Fibroblast of skin of left biceps (primary cell): ENCODE data around the gene HHLA2.
"Not testable (repeated sequence)": the region's sequence is repeated elsewhere in the genome, so short reads cannot be mapped to it uniquely, and the experiment has no call there.

Experiments
- DNase-seq, 2 experiments: peaks; one replicate each; pipeline ENCODE4 v3.0.0-alpha.2; 2013; ENCODE audit warnings: low read depth in 2 of 2

The HHLA2 gene

GRCh38 chr3:108296239-108296638, at the start of gene HHLA2:
TSS of gene HHLA2 (plus strand) at chr3:108296548. CDS start at chr3:108351814, 55,266 bp downstream.
- no peak for DNase-seq

DNA sequence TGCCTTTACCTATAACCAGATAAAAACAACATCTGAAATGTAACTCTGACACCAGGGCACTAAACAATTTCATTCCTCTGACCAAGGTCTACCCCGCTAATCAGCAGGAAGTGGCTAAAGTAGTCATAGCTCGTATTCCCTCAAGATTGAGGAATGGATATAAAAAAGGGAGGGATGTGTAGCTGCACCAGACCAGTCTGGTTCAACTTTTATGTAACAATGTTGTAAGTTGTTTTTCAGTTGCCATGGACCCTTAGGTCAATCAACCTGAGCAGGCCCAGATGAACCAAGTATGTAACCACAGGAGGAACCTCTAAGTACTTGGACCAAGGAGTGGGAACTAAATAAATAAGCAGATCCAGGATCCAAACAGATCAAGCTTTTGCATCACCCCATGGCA, 45.7 kb upstream of the HHLA2 start:
- no peak for DNase-seq

- no peak for DNase-seq
Observed at GRCh38 chr3:108251265-108251664, 45.1 kb upstream of the HHLA2 start.

DNA sequence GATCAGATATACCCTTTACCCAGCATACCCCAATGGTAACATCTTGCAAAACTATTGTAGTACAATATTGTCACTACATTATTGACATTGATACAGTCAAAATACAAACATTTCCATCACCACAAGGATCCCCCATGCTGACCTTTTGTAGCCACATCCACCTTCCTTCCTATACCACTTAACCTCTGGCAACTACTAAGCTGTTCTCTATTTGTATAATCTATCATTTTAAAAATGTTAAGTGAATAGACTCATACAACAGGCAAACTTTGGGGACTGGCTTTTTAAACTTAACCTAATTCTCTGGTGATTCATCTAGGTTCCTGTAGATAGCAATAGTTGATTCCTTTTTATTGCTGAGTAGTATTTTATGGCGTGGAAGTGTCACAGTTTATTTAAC, 44.5 kb upstream of the HHLA2 start:
- DNase-seq, result no peak

DNA sequence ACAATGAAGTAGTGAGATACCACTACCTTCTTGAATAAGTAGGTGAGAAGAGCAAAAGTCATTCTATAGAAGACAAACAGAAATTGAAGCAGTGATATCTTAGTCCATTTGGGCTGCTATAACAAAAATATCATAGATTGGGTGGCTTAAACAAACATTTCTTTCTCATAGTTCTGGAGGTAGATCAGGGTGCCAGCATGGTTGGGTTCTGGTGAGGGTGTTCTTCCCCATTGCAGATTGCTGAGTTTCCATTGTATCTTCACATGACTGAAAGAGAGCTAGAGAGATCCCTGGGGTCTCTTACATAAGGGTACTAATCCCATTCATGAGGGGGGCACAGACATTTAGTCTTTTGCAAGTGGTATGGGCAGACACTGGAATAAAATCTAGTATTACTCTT, 41.2 kb upstream of the HHLA2 start:
- DNase-seq, result no peak

- DNase-seq, result not testable (repeated sequence)
Observed at GRCh38 chr3:108264534-108265298, 31.6 kb upstream of the HHLA2 start.

GRCh38 chr3:108268235-108268634, 28.1 kb upstream of the HHLA2 start:
- DNase-seq, result not testable (repeated sequence)

DNA sequence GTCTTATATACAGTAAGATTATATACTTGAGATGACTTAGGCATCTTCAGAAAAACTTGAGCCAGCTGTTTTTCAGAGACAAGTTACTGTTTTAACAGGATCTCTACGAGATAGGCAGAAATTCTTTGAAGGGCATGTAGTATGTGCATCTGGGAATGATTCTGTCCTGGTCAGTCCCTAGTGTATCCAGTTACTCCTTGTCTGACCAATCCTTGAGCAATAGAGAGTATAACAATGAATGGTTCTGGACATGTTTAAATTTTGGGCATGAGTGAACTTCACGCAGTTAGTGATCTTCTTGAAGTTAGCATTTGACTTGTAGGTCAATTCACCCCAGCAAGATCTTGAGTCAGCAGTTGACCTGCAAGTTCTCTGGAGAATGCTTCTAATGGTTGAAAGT, 24.7 kb upstream of the HHLA2 start:
- no peak for DNase-seq

DNA sequence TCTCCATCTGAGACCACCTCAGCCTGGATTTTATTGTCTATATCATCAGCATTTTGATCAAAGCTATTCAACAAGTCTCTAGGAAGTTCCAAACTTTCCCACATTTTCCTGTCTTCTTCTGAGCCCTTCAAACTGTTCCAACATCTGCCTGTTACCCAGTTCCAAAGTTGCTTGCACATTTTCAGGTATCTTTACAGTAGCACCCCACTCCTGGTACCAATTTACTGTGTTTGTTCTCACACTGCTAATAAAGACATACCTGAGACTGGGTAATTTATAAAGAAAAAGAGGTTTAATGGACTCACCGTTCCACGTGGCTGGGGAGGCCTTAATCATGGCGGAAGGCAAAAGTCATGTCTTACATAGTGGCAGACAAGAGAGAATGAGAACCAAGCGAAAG, 17.3 kb upstream of the HHLA2 start:
- not testable (repeated sequence) for DNase-seq

- no peak for DNase-seq
Observed at GRCh38 chr3:108280476-108280875, 15.9 kb upstream of the HHLA2 start.

- no peak for DNase-seq
Observed at GRCh38 chr3:108281670-108282069, 14.7 kb upstream of the HHLA2 start.

- no peak for DNase-seq
Observed at GRCh38 chr3:108283006-108283405, 13.3 kb upstream of the HHLA2 start.

- DNase-seq, result no peak
Observed at GRCh38 chr3:108283989-108284388, 12.4 kb upstream of the HHLA2 start.

GRCh38 chr3:108285176-108285575, 11.2 kb upstream of the HHLA2 start:
- no peak for DNase-seq

DNA sequence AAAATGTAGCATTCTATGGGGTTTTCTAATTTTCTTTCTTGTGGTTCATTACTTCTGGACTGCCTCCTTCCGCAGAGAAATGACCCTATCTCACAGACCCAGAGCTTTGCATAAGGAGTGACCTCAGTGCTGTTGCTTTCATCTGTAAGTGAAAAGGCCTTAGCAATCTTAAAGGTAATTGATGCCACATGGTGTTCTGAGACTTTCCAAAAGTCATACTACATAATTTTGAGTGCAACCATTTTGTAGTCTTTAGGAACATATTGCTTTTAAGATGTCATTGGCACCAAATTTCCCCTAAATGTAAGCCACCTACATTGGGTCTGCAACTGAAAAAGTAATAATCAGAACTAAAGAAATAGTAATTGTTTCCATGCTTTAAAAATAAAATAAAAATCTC, 9.2 kb upstream of the HHLA2 start:
- no peak for DNase-seq

- not testable (repeated sequence) for DNase-seq
Observed at GRCh38 chr3:108288193-108288592, 8.2 kb upstream of the HHLA2 start.

DNA sequence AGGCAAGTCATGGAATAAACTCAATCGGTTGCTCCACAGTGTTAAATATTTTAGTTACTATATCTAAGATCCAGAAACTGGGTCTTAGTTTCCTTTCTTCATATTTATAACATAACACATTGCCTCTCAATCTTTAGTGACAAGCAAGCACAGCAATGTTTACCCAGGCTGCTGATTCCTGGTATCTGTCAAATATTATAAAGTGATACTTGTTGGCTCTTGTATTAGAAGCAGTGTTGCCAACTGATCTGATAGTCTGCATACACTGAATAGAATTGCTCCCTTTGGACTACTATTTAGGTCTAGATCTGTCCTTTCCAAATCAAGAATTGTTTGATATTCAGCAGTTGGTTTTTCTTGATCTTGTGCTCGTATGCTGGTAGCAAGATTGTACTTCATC, 7.2 kb upstream of the HHLA2 start:
- DNase-seq, result no peak

DNA sequence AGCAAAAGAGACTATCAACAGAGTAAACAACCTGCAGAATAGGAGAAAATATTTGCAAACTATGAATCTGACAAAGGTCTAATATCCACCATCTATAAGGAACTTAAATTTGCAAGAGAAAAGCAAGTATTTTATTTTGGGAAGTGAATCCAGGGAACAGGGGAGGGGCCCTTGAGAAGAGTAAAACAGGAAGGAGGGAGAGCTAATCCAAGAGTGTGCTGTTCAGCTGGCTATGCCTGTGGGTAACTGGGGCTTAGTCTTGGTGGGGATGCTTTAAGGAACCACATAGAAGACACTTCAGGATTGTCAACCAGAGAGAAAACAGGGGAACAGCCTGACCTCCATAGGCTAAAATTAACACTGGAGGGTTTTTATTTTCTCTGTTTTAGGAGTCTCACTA, 3.9 kb upstream of the HHLA2 start:
- no peak for DNase-seq

GRCh38 chr3:108292905-108293328, 3.4 kb upstream of the HHLA2 start:
- DNase-seq, result no peak

DNA sequence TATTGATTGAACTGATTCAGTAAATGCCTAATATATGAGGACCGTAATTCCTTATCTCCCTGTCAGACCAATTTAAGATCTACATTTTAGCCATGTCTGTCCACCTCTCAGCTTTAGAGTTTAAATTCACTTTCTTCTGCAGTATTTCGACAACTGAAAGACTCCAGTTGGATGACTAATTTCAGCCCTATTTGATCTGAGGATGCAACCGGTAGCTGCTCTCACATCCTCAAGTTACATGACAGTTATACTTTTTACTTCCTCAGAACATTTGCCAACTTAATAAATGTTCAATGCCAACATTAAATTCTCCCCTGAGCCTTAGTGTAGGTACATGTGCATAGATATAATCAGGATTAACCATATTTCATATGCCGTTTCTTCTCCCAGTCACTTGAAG, 2.5 kb upstream of the HHLA2 start:
- no peak for DNase-seq

DNA sequence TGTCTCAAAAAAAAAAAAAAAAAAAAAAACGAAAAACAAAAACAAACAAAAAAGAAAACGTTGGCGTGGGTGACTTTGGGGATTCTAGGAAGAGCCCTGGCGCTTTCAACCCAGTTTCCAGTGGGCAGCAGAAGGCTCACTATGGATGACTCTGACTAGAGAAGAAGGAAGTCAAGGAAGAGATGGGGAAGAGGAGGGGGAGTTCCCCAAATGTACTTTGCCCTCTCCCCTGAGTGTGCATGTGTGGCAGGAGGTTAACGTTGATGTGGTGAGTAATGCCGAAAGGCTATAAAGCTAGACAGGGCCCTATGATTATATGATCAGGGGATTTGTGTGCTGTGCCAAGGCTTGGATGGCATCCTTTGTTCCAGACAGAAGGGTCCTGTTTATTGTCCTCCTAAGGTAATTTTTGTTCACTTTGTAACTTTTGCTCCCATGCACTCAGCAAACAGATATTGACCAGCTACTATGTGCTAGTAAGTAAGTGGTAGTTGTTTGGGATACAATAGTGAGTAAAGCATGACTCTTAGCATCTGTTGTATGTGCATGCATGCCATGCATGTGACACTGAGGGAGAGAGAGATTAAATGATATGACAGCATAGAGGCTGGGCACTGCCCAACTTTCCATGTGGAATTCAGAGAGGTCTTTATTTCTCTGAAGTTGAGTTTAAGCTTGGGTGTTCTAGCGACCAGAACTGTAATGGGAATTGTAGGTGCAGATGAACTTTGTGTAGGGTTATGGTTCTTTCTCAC, 750 bp upstream of the HHLA2 start:
- no peak for DNase-seq

- DNase-seq, result no peak
Observed at GRCh38 chr3:108297647-108298046, 1.3 kb downstream of the HHLA2 start.

DNA sequence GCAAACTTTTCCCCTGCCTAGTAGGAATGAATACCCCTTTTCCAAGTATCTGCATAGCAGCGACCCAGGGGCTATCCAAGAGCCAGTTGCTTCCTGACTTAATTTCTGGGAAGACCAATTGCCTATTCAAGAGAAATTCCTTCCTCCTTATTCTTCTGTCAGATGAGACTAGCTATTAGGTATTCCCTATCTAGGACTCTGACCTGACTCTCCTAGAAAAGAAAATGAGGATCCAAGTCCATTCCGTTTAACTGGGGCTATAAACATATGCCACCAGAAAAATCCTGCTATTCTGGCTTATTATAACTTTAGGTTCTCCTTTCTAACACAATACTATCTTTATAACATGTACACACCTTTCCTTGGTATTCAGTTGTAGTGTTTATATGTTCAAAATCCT, 1.7 kb downstream of the HHLA2 start:
- no peak for DNase-seq
